BLaER1 treated with 17β-estradiol and CSF1 and Interleukin-3, amounts not matched to agents 10 nM and 100 nM (cell line): Measurements from ENCODE around the gene SOWAHD.

ENCODE experiments used
- H3K27ac ChIP-seq, 11 experiments: shearing (Covaris generic); formaldehyde crosslinking; 2 replicates each; pipeline ENCODE4 v1.8.1; 2022
- H3K27me3 ChIP-seq, 11 experiments: shearing (Covaris generic); formaldehyde crosslinking; 2 replicates each; pipeline ENCODE4 v1.8.1; 2022
- H3K36me3 ChIP-seq, 11 experiments: shearing (Covaris generic); formaldehyde crosslinking; 2 replicates each; pipeline ENCODE4 v1.8.1; 2022
- H3K4me1 ChIP-seq, 10 experiments: shearing (Covaris generic); formaldehyde crosslinking; 2 replicates each; pipeline ENCODE4 v1.8.1; 2022
- H3K4me2 ChIP-seq, 11 experiments: shearing (Covaris generic); formaldehyde crosslinking; 2 replicates each; pipeline ENCODE4 v1.8.1; 2022
- H3K4me3 ChIP-seq, 10 experiments: shearing (Covaris generic); formaldehyde crosslinking; 2 replicates each; pipeline ENCODE4 v1.8.1; 2022
- H3K9ac ChIP-seq, 11 experiments: shearing (Covaris generic); formaldehyde crosslinking; 2 replicates each; pipeline ENCODE4 v1.8.1; 2022
- H3K9me3 ChIP-seq, 11 experiments: shearing (Covaris generic); formaldehyde crosslinking; replicated peaks in 1 of 11; 2 replicates each; pipeline ENCODE4 v1.8.1; 2022
- H4K20me1 ChIP-seq, 11 experiments: shearing (Covaris generic); formaldehyde crosslinking; 2 replicates each; pipeline ENCODE4 v1.8.1; 2022
- Cebpa-rat ChIP-seq, 11 experiments: shearing (Covaris generic); IDR thresholded peaks; 2 replicates each; pipeline ENCODE4 v1.8.1; 2022

The SOWAHD gene

GRCh38 chrX:119755981-119756533 is 2.3 kb upstream of the SOWAHD start:
- Histone ChIP-seq H4K20me1 (peaks cover 0 to 10% (median 0%) of the 10 kb centered on the region in 11 experiments; a peak in 6 of 22 replicates), H3K36me3 (no peaks in the 10 kb centered on the region), H3K9ac (peak overlapping the region; percentile 45 to 74 (median 67); a peak in 21 of 22 replicates), H3K27me3 (0 out of 22 replicates have a peak, but pooled peaks cover 0 to 8% (median 0%) of the 10 kb centered on the region in 11 experiments), H3K4me3 (peak overlapping the region in 5 of 10 experiments; percentile 7 to 36 (median 16); a peak in 5 of 20 replicates), H3K4me2 (peak overlapping the region; percentile 79 to 97 (median 94)), H3K9me3 (peaks cover 0 to 3% (median 0%) of the 10 kb centered on the region in 11 experiments; a peak in 3 of 22 replicates), H3K27ac (peak overlapping the region; percentile 55 to 83 (median 77)), H3K4me1 (peaks cover 56 to 82% (median 73%) of the 10 kb centered on the region in 10 experiments)
- TF ChIP-seq Cebpa-rat (IDR thresholded peaks at IDR 0.05), result peak in 4 of 11 experiments; percentile 23 to 39 (median 30); a peak in 3 of 22 replicates

- Histone ChIP-seq H3K4me1 (peaks cover 59 to 92% (median 83%) of the 10 kb centered on the region in 10 experiments), H3K4me2 (peak overlapping the region; percentile 79 to 97 (median 94)), H3K9me3 (no peaks in the 10 kb centered on the region), H3K27me3 (0 out of 22 replicates have a peak, but pooled peaks cover 0 to 8% (median 0%) of the 10 kb centered on the region in 11 experiments), H3K27ac (peak overlapping the region; percentile 48 to 83 (median 77); a peak in 20 of 22 replicates), H4K20me1 (peaks cover 0 to 10% (median 0%) of the 10 kb centered on the region in 11 experiments; a peak in 6 of 22 replicates), H3K36me3 (no peaks in the 10 kb centered on the region), H3K4me3 (peak overlapping the region in 2 of 10 experiments; percentile 16 to 59; a peak in 2 of 20 replicates), H3K9ac (peak overlapping the region; percentile 45 to 74 (median 70); a peak in 20 of 22 replicates)
- no peak for TF ChIP-seq Cebpa-rat (IDR thresholded peaks at IDR 0.05)
These were observed 1.3 kb upstream of the SOWAHD start for GRCh38 chrX:119756926-119757635.

- H4K20me1 ChIP-seq, result peaks cover 0 to 10% (median 0%) of the 10 kb centered on the region in 11 experiments; a peak in 6 of 22 replicates
- no peaks in the 10 kb centered on the region for H3K36me3 ChIP-seq
- H3K4me2 ChIP-seq, result peak overlapping the region; percentile 79 to 97 (median 94)
- peak overlapping the region; percentile 53 to 77 (median 70); a peak in 18 of 22 replicates for H3K9ac ChIP-seq
- 0 out of 22 replicates have a peak, but pooled peaks cover 0 to 8% (median 0%) of the 10 kb centered on the region in 11 experiments for H3K27me3 ChIP-seq
- no peak for TF ChIP-seq Cebpa-rat (IDR thresholded peaks at IDR 0.05)
- no peaks in the 10 kb centered on the region for H3K9me3 ChIP-seq
- H3K4me3 ChIP-seq, result peak overlapping the region in 9 of 10 experiments; percentile 53 to 78 (median 65); a peak in 16 of 20 replicates
- H3K27ac ChIP-seq, result peak overlapping the region in 9 of 11 experiments; percentile 65 to 83 (median 77); a peak in 17 of 22 replicates
- peaks cover 60 to 96% (median 86%) of the 10 kb centered on the region in 10 experiments for H3K4me1 ChIP-seq
These were observed 776 bp upstream of the SOWAHD start for GRCh38 chrX:119757646-119757978.

- peak overlapping the region; percentile 53 to 77 (median 70) for H3K9ac ChIP-seq
- peak overlapping the region; percentile 53 to 78 (median 64) for H3K4me3 ChIP-seq
- 0 out of 22 replicates have a peak, but pooled peaks cover 0 to 8% (median 0%) of the 10 kb centered on the region in 11 experiments for H3K27me3 ChIP-seq
- peaks cover 0 to 10% (median 0%) of the 10 kb centered on the region in 11 experiments; a peak in 6 of 22 replicates for H4K20me1 ChIP-seq
- peak overlapping the region in 9 of 11 experiments; percentile 27 to 83 (median 77); a peak in 18 of 22 replicates for H3K27ac ChIP-seq
- no peaks in the 10 kb centered on the region for H3K36me3 ChIP-seq
- TF ChIP-seq Cebpa-rat (IDR thresholded peaks at IDR 0.05), result no peak
- peak overlapping the region; percentile 79 to 97 (median 94) for H3K4me2 ChIP-seq
- H3K4me1 ChIP-seq, result peaks cover 72 to 99% (median 91%) of the 10 kb centered on the region in 10 experiments
- H3K9me3 ChIP-seq, result no peaks in the 10 kb centered on the region
These were observed 401 bp downstream of the SOWAHD start for GRCh38 chrX:119758731-119759247.

GRCh38 chrX:119759248-119759766 is 919 bp downstream of the SOWAHD start:
- no peaks in the 10 kb centered on the region for H3K36me3 ChIP-seq
- peaks cover 75 to 99% (median 92%) of the 10 kb centered on the region in 10 experiments for H3K4me1 ChIP-seq
- TF ChIP-seq Cebpa-rat (IDR thresholded peaks at IDR 0.05), result no peak
- H3K27ac ChIP-seq, result peak overlapping the region in 10 of 11 experiments; percentile 45 to 83 (median 76); a peak in 17 of 22 replicates
- H3K4me2 ChIP-seq, result peak overlapping the region; percentile 79 to 97 (median 94)
- H3K9me3 ChIP-seq, result no peaks in the 10 kb centered on the region
- 0 out of 22 replicates have a peak, but pooled peaks cover 0 to 8% (median 0%) of the 10 kb centered on the region in 11 experiments for H3K27me3 ChIP-seq
- peak overlapping the region; percentile 53 to 77 (median 70) for H3K9ac ChIP-seq
- H3K4me3 ChIP-seq, result peak overlapping the region; percentile 53 to 78 (median 64)
- peaks cover 0 to 10% (median 0%) of the 10 kb centered on the region in 11 experiments; a peak in 6 of 22 replicates for H4K20me1 ChIP-seq

GRCh38 chrX:119760026-119760877 is 1.9 kb downstream of the SOWAHD start:
- H4K20me1 ChIP-seq, result peaks cover 0 to 10% (median 0%) of the 10 kb centered on the region in 11 experiments; a peak in 6 of 22 replicates
- H3K27me3 ChIP-seq, result 0 out of 22 replicates have a peak, but pooled peaks cover 0 to 8% (median 0%) of the 10 kb centered on the region in 11 experiments
- H3K4me1 ChIP-seq, result peaks cover 70 to 93% (median 87%) of the 10 kb centered on the region in 10 experiments
- H3K9me3 ChIP-seq, result no peaks in the 10 kb centered on the region
- peak overlapping the region; percentile 79 to 97 (median 94) for H3K4me2 ChIP-seq
- H3K36me3 ChIP-seq, result no peaks in the 10 kb centered on the region
- peak overlapping the region in 10 of 11 experiments; percentile 45 to 83 (median 76); a peak in 18 of 22 replicates for H3K27ac ChIP-seq
- H3K4me3 ChIP-seq, result peak overlapping the region; percentile 53 to 78 (median 64); a peak in 18 of 20 replicates
- H3K9ac ChIP-seq, result peak overlapping the region; percentile 52 to 77 (median 69); a peak in 20 of 22 replicates
- TF ChIP-seq Cebpa-rat (IDR thresholded peaks at IDR 0.05), result 0 out of 22 replicates have a peak, but pooled peaks of 1 of the 11 experiments have one; percentile 16

- Histone ChIP-seq H3K9ac (no peak overlapping the region; a peak in 1 of 22 replicates), H4K20me1 (peaks cover 0 to 10% (median 0%) of the 10 kb centered on the region in 11 experiments; a peak in 6 of 22 replicates), H3K4me3 (no peak overlapping the region), H3K27me3 (0 out of 22 replicates have a peak, but pooled peaks cover 0 to 8% (median 0%) of the 10 kb centered on the region in 11 experiments), H3K27ac (no peak overlapping the region), H3K4me2 (peak overlapping the region; percentile 44 to 65 (median 51)), H3K4me1 (peaks cover 59 to 71% (median 64%) of the 10 kb centered on the region in 10 experiments), H3K36me3 (no peaks in the 10 kb centered on the region), H3K9me3 (no peaks in the 10 kb centered on the region)
- no peak for TF ChIP-seq Cebpa-rat (IDR thresholded peaks at IDR 0.05)
These were observed 4.3 kb downstream of the SOWAHD start for GRCh38 chrX:119762718-119763117.
